ENCODE data around the gene EXT2. TPM values are rescaled to one million over a fixed set of nuclear protein-coding genes. Genes with fewer than 3 reads are reported as not detected.
A peak's percentile ranks its signal among the peaks of the same experiment; 100 is the strongest.

The EXT2 gene
- total and polyA plus RNA-seq, 2 experiments from 2014 or later: 44.1 to 53.1 TPM

- Histone ChIP-seq H3K36me3 (no peaks in the 10 kb centered on the region), H3K4me1 (ENCODE audit: low read depth) (no peaks in the 10 kb centered on the region), H3K27ac (no peak overlapping the region), H3K9me3 (ENCODE audit: low read depth) (no peaks in the 10 kb centered on the region), H3K27me3 (no peaks in the 10 kb centered on the region), H3K4me3 (no peak overlapping the region)
- peak in 1 of 2 donors; percentile 82 for DNase-seq (ENCODE audit: low read depth in 1 of 2, low spot score in 1 of 2)
- TF ChIP-seq, protein P1, sequence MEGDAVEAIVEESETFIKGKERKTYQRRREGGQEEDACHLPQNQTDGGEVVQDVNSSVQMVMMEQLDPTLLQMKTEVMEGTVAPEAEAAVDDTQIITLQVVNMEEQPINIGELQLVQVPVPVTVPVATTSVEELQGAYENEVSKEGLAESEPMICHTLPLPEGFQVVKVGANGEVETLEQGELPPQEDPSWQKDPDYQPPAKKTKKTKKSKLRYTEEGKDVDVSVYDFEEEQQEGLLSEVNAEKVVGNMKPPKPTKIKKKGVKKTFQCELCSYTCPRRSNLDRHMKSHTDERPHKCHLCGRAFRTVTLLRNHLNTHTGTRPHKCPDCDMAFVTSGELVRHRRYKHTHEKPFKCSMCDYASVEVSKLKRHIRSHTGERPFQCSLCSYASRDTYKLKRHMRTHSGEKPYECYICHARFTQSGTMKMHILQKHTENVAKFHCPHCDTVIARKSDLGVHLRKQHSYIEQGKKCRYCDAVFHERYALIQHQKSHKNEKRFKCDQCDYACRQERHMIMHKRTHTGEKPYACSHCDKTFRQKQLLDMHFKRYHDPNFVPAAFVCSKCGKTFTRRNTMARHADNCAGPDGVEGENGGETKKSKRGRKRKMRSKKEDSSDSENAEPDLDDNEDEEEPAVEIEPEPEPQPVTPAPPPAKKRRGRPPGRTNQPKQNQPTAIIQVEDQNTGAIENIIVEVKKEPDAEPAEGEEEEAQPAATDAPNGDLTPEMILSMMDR (IDR thresholded peaks at IDR 0.05; ENCODE audit: low read depth, low read length): no peak
Observed at GRCh38 chr11:44269369-44270351, 174.2 kb downstream of the EXT2 start.

GRCh38 chr11:44270403-44271273 lies 175.2 kb downstream of the EXT2 start:
- Histone ChIP-seq H3K27ac (no peak overlapping the region), H3K36me3 (no peaks in the 10 kb centered on the region), H3K9me3 (ENCODE audit: low read depth) (no peaks in the 10 kb centered on the region), H3K4me1 (ENCODE audit: low read depth) (no peaks in the 10 kb centered on the region), H3K27me3 (no peaks in the 10 kb centered on the region), H3K4me3 (no peak overlapping the region)
- TF ChIP-seq, protein P1 (IDR thresholded peaks at IDR 0.05; ENCODE audit: low read depth, low read length): no peak
- peak in 1 of 2 donors; percentile 59 for DNase-seq (ENCODE audit: low read depth in 1 of 2, low spot score in 1 of 2)

DNA sequence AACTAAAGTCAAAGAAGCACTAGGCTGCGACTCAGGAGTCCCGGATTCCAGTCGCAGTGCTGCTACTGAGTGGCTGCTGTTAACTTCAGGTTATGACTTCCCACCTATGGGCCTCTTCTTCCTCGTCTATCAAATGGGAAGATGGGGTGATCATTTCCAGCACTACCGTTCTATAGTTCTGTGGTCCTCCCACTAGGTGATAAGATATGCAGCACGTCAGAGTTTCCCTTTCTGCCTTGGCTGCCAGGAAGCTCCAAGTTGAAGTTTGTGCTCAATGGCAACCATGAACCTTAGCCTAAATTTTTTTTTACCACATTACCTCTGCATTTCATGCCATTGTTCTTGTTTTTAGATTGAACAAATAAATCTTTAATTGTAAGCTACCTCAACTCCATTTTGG lies 175.8 kb downstream of the EXT2 start:
- no peaks in the 10 kb centered on the region for H3K4me1 ChIP-seq (ENCODE audit: low read depth)
- H3K4me3 ChIP-seq: no peak overlapping the region
- H3K27ac ChIP-seq: no peak overlapping the region
- TF ChIP-seq, protein P1 (IDR thresholded peaks at IDR 0.05; ENCODE audit: low read depth, low read length): no peak
- no peaks in the 10 kb centered on the region for H3K9me3 ChIP-seq (ENCODE audit: low read depth)
- H3K36me3 ChIP-seq: no peaks in the 10 kb centered on the region
- no peak for DNase-seq (ENCODE audit: low read depth in 1 of 2, low spot score in 1 of 2)
- H3K27me3 ChIP-seq: no peaks in the 10 kb centered on the region

DNA sequence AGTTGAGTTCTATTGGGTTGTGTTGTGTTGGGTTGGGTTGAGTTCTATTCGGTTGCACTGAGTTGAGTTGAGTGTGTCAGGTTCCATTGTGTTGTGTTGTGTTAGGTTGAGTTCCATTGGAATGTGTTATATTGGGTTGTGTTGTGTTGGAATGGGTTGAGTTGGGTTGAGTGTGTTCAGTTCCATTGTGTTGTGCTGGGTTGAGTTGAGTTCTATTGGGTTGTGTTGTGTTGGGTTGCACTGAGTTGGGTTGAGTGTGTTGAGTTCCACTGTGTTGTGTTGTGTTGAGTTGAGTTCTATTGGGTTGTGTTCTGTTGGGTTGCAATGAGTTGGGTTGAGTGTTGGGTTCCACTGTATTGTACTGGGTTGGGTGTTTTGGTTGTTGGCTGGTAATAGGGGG lies 178.9 kb downstream of the EXT2 start:
- TF ChIP-seq, protein P1 (IDR thresholded peaks at IDR 0.05; ENCODE audit: low read depth, low read length): no peak
- Histone ChIP-seq H3K27me3 (no peaks in the 10 kb centered on the region), H3K27ac (no peak overlapping the region), H3K36me3 (no peaks in the 10 kb centered on the region), H3K4me1 (ENCODE audit: low read depth) (no peaks in the 10 kb centered on the region), H3K9me3 (ENCODE audit: low read depth) (no peaks in the 10 kb centered on the region), H3K4me3 (no peak overlapping the region)
- DNase-seq (ENCODE audit: low read depth in 1 of 2, low spot score in 1 of 2): no peak

GRCh38 chr11:44275241-44275640 lies 179.8 kb downstream of the EXT2 start:
- no peak for DNase-seq (ENCODE audit: low read depth in 1 of 2, low spot score in 1 of 2)
- no peaks in the 10 kb centered on the region for H3K36me3 ChIP-seq
- TF ChIP-seq, protein P1 (IDR thresholded peaks at IDR 0.05; ENCODE audit: low read depth, low read length): no peak

More at GRCh38 chr11:44275241-44275640, 179.8 kb downstream of the EXT2 start:
- no peak overlapping the region for H3K4me3 ChIP-seq
- H3K27me3 ChIP-seq: no peaks in the 10 kb centered on the region
- H3K4me1 ChIP-seq (ENCODE audit: low read depth): no peaks in the 10 kb centered on the region
- no peaks in the 10 kb centered on the region for H3K9me3 ChIP-seq (ENCODE audit: low read depth)
- no peak overlapping the region for H3K27ac ChIP-seq

Measured in cardiac muscle cell (in vitro differentiated cells and primary cell).